IMR-90 (cell line): ENCODE measurements around the gene INSR. TPM values are rescaled to one million over a fixed set of nuclear protein-coding genes. Genes with fewer than 3 reads are reported as not detected.

Source experiments
- ATAC-seq: fragments of 200-7000 bp; cut with Tn5 transposase; 2 replicates; pipeline ENCODE4 v1.9.1; 2020; ENCODE audit warnings: low read depth, mild to moderate bottlenecking, moderate library complexity
- BruUV-seq: library from RNA; stranded (reverse); fragments of 400-500 nt; replicated peaks from 2 replicates; lab custom pipeline; 2021; lab: Mats Ljungman, UMichigan
- CTCF ChIA-PET: fragments of 300-600 bp; formaldehyde crosslinking; extraction: SDS; loops from one replicate; lab custom pipeline; 2021; ENCODE audit warnings: antibody characterized with exemption; lab: Yijun Ruan, JAX
- POLR2A ChIA-PET: fragments of 300-600 bp; sonication (Branson Sonifier 250); formaldehyde crosslinking; loops from one replicate; lab custom pipeline; 2022; ENCODE audit warnings: antibody characterized with exemption; ENCODE audit not compliant: unreplicated experiment; lab: Charles Lee
- DNase-seq: peaks from one replicate; pipeline ENCODE4 v3.0.0; 2013
- H2AFZ ChIP-seq: replicated peaks from 2 replicates; pipeline ENCODE3; 2013; ENCODE audit warnings: low read length, mild to moderate bottlenecking; ENCODE audit not compliant: poor library complexity
- H2AK5ac ChIP-seq: 2 replicates; pipeline ENCODE4 v1.6.1; 2013; ENCODE audit warnings: low read depth, low read length, inconsistent platforms
- H2AK9ac ChIP-seq: replicated peaks from 2 replicates; pipeline ENCODE3; 2013; ENCODE audit warnings: mild to moderate bottlenecking, low read depth, low read length, moderate library complexity; ENCODE audit not compliant: poor library complexity
- H2BK120ac ChIP-seq: 2 replicates; pipeline ENCODE4 v1.6.1; 2013; ENCODE audit warnings: low read depth, low read length, inconsistent platforms
- H2BK15ac ChIP-seq: 3 replicates; pipeline ENCODE4 v1.6.1; 2013; ENCODE audit warnings: low read depth, low read length, inconsistent platforms
- H2BK20ac ChIP-seq: 2 replicates; pipeline ENCODE4 v1.6.1; 2013; ENCODE audit warnings: low read depth, mild to moderate bottlenecking, inconsistent platforms, low read length, moderate library complexity
- H2BK5ac ChIP-seq: 2 replicates; pipeline ENCODE4 v1.6.1; 2013; ENCODE audit warnings: mild to moderate bottlenecking, low read depth, low read length, inconsistent platforms; ENCODE audit not compliant: poor library complexity, severe bottlenecking
- H3K14ac ChIP-seq: replicated peaks from 2 replicates; pipeline ENCODE4 v1.6.1; 2013; ENCODE audit warnings: low read depth, low read length, inconsistent platforms
- H3K18ac ChIP-seq: 2 replicates; pipeline ENCODE4 v1.6.1; 2013; ENCODE audit warnings: low read depth, low read length, control low read depth
- H3K23ac ChIP-seq: 2 replicates; pipeline ENCODE4 v1.6.1; 2013; ENCODE audit warnings: low read depth, low read length, inconsistent platforms
- H3K27ac ChIP-seq: 2 replicates; pipeline ENCODE4 v1.5.1; 2013; ENCODE audit warnings: mild to moderate bottlenecking, control low read depth, low read length; ENCODE audit not compliant: insufficient read depth
- H3K27me3 ChIP-seq: 2 replicates; pipeline ENCODE4 v1.6.1; 2013; ENCODE audit warnings: low read length; ENCODE audit not compliant: control insufficient read depth, insufficient read depth
- H3K36me3 ChIP-seq: 2 replicates; pipeline ENCODE4 v1.6.1; 2013; ENCODE audit warnings: low read length, mixed read lengths; ENCODE audit not compliant: control insufficient read depth, insufficient read depth
- H3K4ac ChIP-seq: 2 replicates; pipeline ENCODE4 v1.6.1; 2013; ENCODE audit warnings: low read depth, low read length, inconsistent platforms
- H3K4me1 ChIP-seq: 2 replicates; pipeline ENCODE4 v1.6.1; 2013; ENCODE audit warnings: low read length, mixed read lengths; ENCODE audit not compliant: control insufficient read depth, insufficient read depth
- H3K4me2 ChIP-seq: 2 replicates; pipeline ENCODE4 v1.6.1; 2013; ENCODE audit warnings: low read depth, mild to moderate bottlenecking, control low read depth, low read length, moderate library complexity
- H3K4me3 ChIP-seq: 2 replicates; pipeline ENCODE4 v1.5.1; 2013; ENCODE audit warnings: low read depth, mild to moderate bottlenecking, control low read depth, low read length, moderate library complexity; ENCODE audit not compliant: insufficient read depth
- H3K56ac ChIP-seq: 2 replicates; pipeline ENCODE4 v1.6.1; 2013; ENCODE audit warnings: low read length, inconsistent platforms; ENCODE audit not compliant: insufficient read depth; ENCODE audit errors: extremely low read depth
- H3K79me1 ChIP-seq, 2 experiments: 2 replicates each; pipeline ENCODE4 v1.6.1; 2013; ENCODE audit warnings: low read length in 2 of 2, inconsistent platforms in 1 of 2, low read depth in 1 of 2
- H3K9ac ChIP-seq: 2 replicates; pipeline ENCODE4 v1.6.1; 2013; ENCODE audit warnings: low read depth, low read length, control low read depth
- H3K9me1 ChIP-seq: 2 replicates; pipeline ENCODE4 v1.6.1; 2013; ENCODE audit warnings: low read length, inconsistent platforms; ENCODE audit not compliant: insufficient read depth
- H3K9me3 ChIP-seq: 2 replicates; pipeline ENCODE4 v1.6.1; 2013; ENCODE audit warnings: low read length; ENCODE audit not compliant: control insufficient read depth, insufficient read depth
- H4K20me1 ChIP-seq: 2 replicates; pipeline ENCODE4 v1.6.1; 2013; ENCODE audit warnings: low read length, inconsistent platforms; ENCODE audit not compliant: insufficient read depth
- H4K5ac ChIP-seq: 2 replicates; pipeline ENCODE4 v1.6.1; 2013; ENCODE audit warnings: mild to moderate bottlenecking, low read depth, low read length, control low read depth
- H4K8ac ChIP-seq, 2 experiments: 2 replicates each; pipeline ENCODE4 v1.6.1; 2013; ENCODE audit warnings: low read depth in 2 of 2, low read length in 2 of 2, control low read depth in 1 of 2, inconsistent platforms in 1 of 2
- H4K91ac ChIP-seq: 2 replicates; pipeline ENCODE4 v1.6.1; 2013; ENCODE audit warnings: low read depth, low read length, inconsistent platforms; ENCODE audit not compliant: insufficient read depth
- BHLHE40 ChIP-seq: fragments of 150-350 bp; IDR thresholded peaks from 2 replicates; pipeline ENCODE4 v1.6.1; 2016; ENCODE audit warnings: mild to moderate bottlenecking, low read depth, low read length
- CHD1 ChIP-seq: IDR thresholded peaks from 2 replicates; pipeline ENCODE4 v1.6.1; 2012; ENCODE audit warnings: low read depth, low read length, improper control_type of control experiment
- FOS ChIP-seq: fragments of 150-350 bp; IDR thresholded peaks from 2 replicates; pipeline ENCODE4 v1.6.1; 2016; ENCODE audit warnings: low read depth, low read length
- MAZ ChIP-seq: IDR thresholded peaks from 2 replicates; pipeline ENCODE4 v1.6.1; 2012; ENCODE audit warnings: low read depth, mild to moderate bottlenecking, low read length, improper control_type of control experiment, moderate library complexity, borderline replicate concordance
- SMC3 ChIP-seq: fragments of 150-350 bp; IDR thresholded peaks from 2 replicates; pipeline ENCODE4 v1.6.1; 2016; ENCODE audit warnings: low read depth, mild to moderate bottlenecking, antibody characterized with exemption, low read length, moderate library complexity
- WGBS, 2 experiments: methylation state at CpG; one replicate each; pipeline versions ENCODE4 v1.1.5 to v1.1.7; 2013; ENCODE audit warnings: missing lambda C conversion rate in 2 of 2; ENCODE audit not compliant: insufficient read length in 1 of 2; ENCODE audit errors: extremely low coverage in 2 of 2; 5-methylcytosine and 5-hydroxymethylcytosine counted together
- dilution Hi-C: fragments of 300-500 bp; cut with HindIII; formaldehyde crosslinking; loops from one replicate; pipeline ENCODE4 v1.14.3; 2018; ENCODE audit warnings: low sequenced_read_pairs; ENCODE audit not compliant: unreplicated experiment
- in situ Hi-C: fragments of 300-500 bp; cut with MboI; formaldehyde crosslinking; loops from 3 replicates; pipeline ENCODE4 v1.14.3; 2019; ENCODE audit warnings: low sequenced_read_pairs, inconsistent platforms, mixed read lengths
- intact Hi-C: fragments of 100-400 bp; cut with micrococcal nuclease; formaldehyde crosslinking; loops from 2 replicates; pipeline ENCODE4 v1.10.0; 2022
- polyA plus RNA-seq, 3 experiments: library from polyadenylated mRNA; depleted of rRNA; stranded (reverse); fragments of >200 nt; gene quantifications; 2 replicates each; pipeline ENCODE4 v1.2.3, GENCODE V29; 2012; ENCODE audit warnings: low replicate concordance in 1 of 3
- total RNA-seq: library from RNA; depleted of rRNA; stranded (reverse); fragments of >200 nt; gene quantifications from 2 replicates; pipeline ENCODE4 v1.2.3, GENCODE V29; 2012
- TF ChIP-seq, protein P1 (sequence below): conservative IDR thresholded peaks from 2 replicates; pipeline ENCODE4 v1.5.1; 2012; ENCODE audit warnings: mild to moderate bottlenecking, low read depth, low read length, improper control_type of control experiment

Gene INSR
- total and polyA plus RNA-seq, 2 of the 4 experiments (the other 2 are of a cell fraction) = 2.8 to 7.9 TPM

DNA sequence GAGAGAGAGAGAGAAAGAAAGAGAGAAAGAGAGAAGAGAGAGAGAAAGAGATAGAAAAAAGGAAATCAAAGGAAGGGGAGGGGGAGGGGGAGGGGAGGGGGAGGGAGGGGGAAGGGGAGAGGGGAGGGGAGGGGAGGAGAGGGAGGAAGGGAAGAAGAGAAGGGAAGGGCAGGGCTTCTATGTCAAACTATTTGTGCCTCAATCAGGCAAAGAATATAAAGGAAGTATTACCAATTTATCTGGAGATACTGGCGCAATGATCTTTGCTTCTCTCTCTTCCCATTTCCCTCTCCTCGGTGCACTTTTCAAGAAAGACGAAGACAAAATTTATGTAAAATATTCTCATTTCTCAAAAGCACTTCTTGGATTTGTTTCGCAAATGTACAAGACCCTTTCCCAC, 9.3 kb upstream of the INSR start:
- Histone ChIP-seq H3K4me2 (no peak overlapping the region), H2BK120ac (no peak overlapping the region), H2BK5ac (no peak overlapping the region), H3K14ac (no peak overlapping the region), H4K91ac (no peak overlapping the region), H2AFZ (no peak overlapping the region), H3K4me3 (no peak overlapping the region), H3K36me3 (no peaks in the 10 kb centered on the region), H2BK20ac (no peak overlapping the region), H3K9me3 (no peaks in the 10 kb centered on the region), H3K9ac (no peak overlapping the region), H2AK5ac (no peak overlapping the region), H3K27me3 (no peaks in the 10 kb centered on the region), H3K79me1 (no peaks in the 10 kb centered on the region), H2BK15ac (no peak overlapping the region), H3K23ac (no peak overlapping the region), H3K9me1 (no peaks in the 10 kb centered on the region), H4K5ac (no peak overlapping the region), H4K8ac (no peak overlapping the region), H3K18ac (no peak overlapping the region), H2AK9ac (no peak overlapping the region), H3K4me1 (no peaks in the 10 kb centered on the region), H3K56ac (no peak overlapping the region), H4K20me1 (no peaks in the 10 kb centered on the region), H3K27ac (no peak overlapping the region), H3K4ac (no peak overlapping the region)
- ChIA-PET POLR2A (no interaction called here), CTCF (no interaction called here)
- TF ChIP-seq CHD1 (no peak), FOS (no peak), SMC3 (no peak), BHLHE40 (no peak), MAZ (no peak)
- TF ChIP-seq, protein P1, sequence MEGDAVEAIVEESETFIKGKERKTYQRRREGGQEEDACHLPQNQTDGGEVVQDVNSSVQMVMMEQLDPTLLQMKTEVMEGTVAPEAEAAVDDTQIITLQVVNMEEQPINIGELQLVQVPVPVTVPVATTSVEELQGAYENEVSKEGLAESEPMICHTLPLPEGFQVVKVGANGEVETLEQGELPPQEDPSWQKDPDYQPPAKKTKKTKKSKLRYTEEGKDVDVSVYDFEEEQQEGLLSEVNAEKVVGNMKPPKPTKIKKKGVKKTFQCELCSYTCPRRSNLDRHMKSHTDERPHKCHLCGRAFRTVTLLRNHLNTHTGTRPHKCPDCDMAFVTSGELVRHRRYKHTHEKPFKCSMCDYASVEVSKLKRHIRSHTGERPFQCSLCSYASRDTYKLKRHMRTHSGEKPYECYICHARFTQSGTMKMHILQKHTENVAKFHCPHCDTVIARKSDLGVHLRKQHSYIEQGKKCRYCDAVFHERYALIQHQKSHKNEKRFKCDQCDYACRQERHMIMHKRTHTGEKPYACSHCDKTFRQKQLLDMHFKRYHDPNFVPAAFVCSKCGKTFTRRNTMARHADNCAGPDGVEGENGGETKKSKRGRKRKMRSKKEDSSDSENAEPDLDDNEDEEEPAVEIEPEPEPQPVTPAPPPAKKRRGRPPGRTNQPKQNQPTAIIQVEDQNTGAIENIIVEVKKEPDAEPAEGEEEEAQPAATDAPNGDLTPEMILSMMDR = no peak
- intact Hi-C loops (no loop called here), dilution Hi-C loops (no loop called here), in situ Hi-C loops (no loop called here)
- no CpG with 5 or more reads among the region's 4 CpGs for WGBS, 2 experiments
- ATAC-seq = no peak
- DNase-seq = no peak
- no TSS peak for BruUV-seq
